KOPT-K1 (cell line): Measurements from ENCODE around the gene RRAGC.
A peak's percentile ranks its signal among the peaks of the same experiment; 100 is the strongest.
"Not testable (repeated sequence)": the region's sequence is repeated elsewhere in the genome, so short reads cannot be mapped to it uniquely, and the experiment has no call there.

ENCODE experiments used
- H3K27ac ChIP-seq: fragments of 200-600 bp; sonication (generic); 2 replicates; pipeline ENCODE4 v1.5.1; 2016; ENCODE audit warnings: antibody characterized with exemption, mild to moderate bottlenecking, low read depth, low read length; ENCODE audit not compliant: poor library complexity, severe bottlenecking
- H3K36me3 ChIP-seq: fragments of 200-600 bp; sonication (generic); 2 replicates; pipeline ENCODE4 v1.5.1; 2017; ENCODE audit warnings: antibody characterized with exemption, mild to moderate bottlenecking, low read length, moderate library complexity; ENCODE audit not compliant: insufficient read depth
- H3K9me3 ChIP-seq: fragments of 200-600 bp; sonication (generic); 2 replicates; pipeline ENCODE4 v1.5.1; 2017; ENCODE audit warnings: antibody characterized with exemption, low read length, mild to moderate bottlenecking; ENCODE audit not compliant: insufficient read depth, poor library complexity, severe bottlenecking

RRAGC gene

GRCh38 chr1:38872401-38873026, 12.9 kb upstream of the RRAGC start:
- Histone ChIP-seq H3K36me3 (peaks cover 5% of the 10 kb centered on the region; the same call in 1 of the 2 replicates), H3K9me3 (no peaks in the 10 kb centered on the region), H3K27ac (peak overlapping the region; percentile 56)

- Histone ChIP-seq H3K9me3 (no peaks in the 10 kb centered on the region), H3K27ac (no peak overlapping the region), H3K36me3 (peaks cover 20% of the 10 kb centered on the region; the same call in 1 of the 2 replicates)
These were observed 11.4 kb upstream of the RRAGC start for GRCh38 chr1:38870996-38871395.

GRCh38 chr1:38867208-38867607, 7.6 kb upstream of the RRAGC start:
- no peaks in the 10 kb centered on the region for H3K9me3 ChIP-seq
- H3K36me3 ChIP-seq, result peaks cover 51% of the 10 kb centered on the region
- H3K27ac ChIP-seq, result no peak overlapping the region

- Histone ChIP-seq H3K9me3 (no peaks in the 10 kb centered on the region), H3K36me3 (peaks cover 51% of the 10 kb centered on the region)
These were observed 5.6 kb upstream of the RRAGC start for GRCh38 chr1:38865112-38865715.

GRCh38 chr1:38860454-38860795, 853 bp upstream of the RRAGC start:
- Histone ChIP-seq H3K36me3 (peaks cover 40% of the 10 kb centered on the region), H3K27ac (peak overlapping the region; percentile 65)

More at GRCh38 chr1:38865112-38865715, 5.6 kb upstream of the RRAGC start:
- no peak overlapping the region for H3K27ac ChIP-seq

GRCh38 chr1:38858833-38859560, 575 bp downstream of the RRAGC start:
- Histone ChIP-seq H3K9me3 (no peaks in the 10 kb centered on the region), H3K36me3 (peaks cover 36% of the 10 kb centered on the region), H3K27ac (peak overlapping the region; percentile 39)

More at GRCh38 chr1:38860454-38860795, 853 bp upstream of the RRAGC start:
- H3K9me3 ChIP-seq, result no peaks in the 10 kb centered on the region

GRCh38 chr1:38852780-38853179, 6.8 kb downstream of the RRAGC start:
- Histone ChIP-seq H3K36me3 (peaks cover 70% of the 10 kb centered on the region), H3K9me3 (no peaks in the 10 kb centered on the region), H3K27ac (no peak overlapping the region)

- no peak overlapping the region for H3K27ac ChIP-seq
- H3K36me3 ChIP-seq, result peaks cover 83% of the 10 kb centered on the region
- H3K9me3 ChIP-seq, result no peaks in the 10 kb centered on the region
These were observed 11.5 kb downstream of the RRAGC start for GRCh38 chr1:38848071-38848470.

- Histone ChIP-seq H3K27ac (no peak overlapping the region), H3K36me3 (peaks cover 79% of the 10 kb centered on the region), H3K9me3 (no peaks in the 10 kb centered on the region)
These were observed 13.4 kb downstream of the RRAGC start for GRCh38 chr1:38846210-38846609.

GRCh38 chr1:38845088-38845487, 14.5 kb downstream of the RRAGC start:
- H3K36me3 ChIP-seq, result peaks cover 81% of the 10 kb centered on the region
- not testable (repeated sequence) for H3K27ac ChIP-seq, H3K9me3 ChIP-seq

GRCh38 chr1:38840281-38840680, 19.3 kb downstream of the RRAGC start:
- no peak overlapping the region for H3K27ac ChIP-seq
- no peaks in the 10 kb centered on the region for H3K9me3 ChIP-seq
- peaks cover 69% of the 10 kb centered on the region for H3K36me3 ChIP-seq

GRCh38 chr1:38839363-38839762, 20.2 kb downstream of the RRAGC start:
- Histone ChIP-seq H3K9me3 (no peaks in the 10 kb centered on the region), H3K27ac (no peak overlapping the region), H3K36me3 (peaks cover 61% of the 10 kb centered on the region)

GRCh38 chr1:38836316-38836715, 23.3 kb downstream of the RRAGC start:
- H3K36me3 ChIP-seq, result peaks cover 36% of the 10 kb centered on the region
- not testable (repeated sequence) for H3K27ac ChIP-seq, H3K9me3 ChIP-seq

GRCh38 chr1:38834937-38835827, 24.4 kb downstream of the RRAGC start:
- Histone ChIP-seq H3K27ac (no peak overlapping the region), H3K9me3 (no peaks in the 10 kb centered on the region), H3K36me3 (peaks cover 27% of the 10 kb centered on the region)
